ENCODE measurements around the gene SMG1.
"Not testable (repeated sequence)": the region's sequence is repeated elsewhere in the genome, so short reads cannot be mapped to it uniquely, and the experiment has no call there.

SMG1 gene

GRCh38 chr16:18925986-18926865 lies at the start of gene SMG1:
TSS of gene SMG1 (minus strand) at chr16:18926408. CDS start at chr16:18926041, 367 bp downstream.
- peak; percentile 96 for DNase-seq (ENCODE audit: low spot score)

GRCh38 chr16:18975109-18975508 lies 48.9 kb upstream of the SMG1 start:
- DNase-seq (ENCODE audit: low spot score), result peak; percentile 55

- DNase-seq (ENCODE audit: low spot score), result no peak
Observed at GRCh38 chr16:18969855-18970240, 43.6 kb upstream of the SMG1 start.

- peak; percentile 91 for DNase-seq (ENCODE audit: low spot score)
Observed at GRCh38 chr16:18969050-18969854, 43.0 kb upstream of the SMG1 start.

GRCh38 chr16:18966791-18967190 lies 40.6 kb upstream of the SMG1 start:
- no peak for DNase-seq (ENCODE audit: low spot score)

GRCh38 chr16:18965555-18965954 lies 39.3 kb upstream of the SMG1 start:
- DNase-seq (ENCODE audit: low spot score), result no peak

- DNase-seq (ENCODE audit: low spot score), result no peak
Observed at GRCh38 chr16:18959031-18959505, 32.9 kb upstream of the SMG1 start.

- DNase-seq (ENCODE audit: low spot score), result no peak
Observed at GRCh38 chr16:18958621-18959029, 32.4 kb upstream of the SMG1 start.

GRCh38 chr16:18956658-18957241 lies 30.5 kb upstream of the SMG1 start:
- not testable (repeated sequence) for DNase-seq (ENCODE audit: low spot score)

GRCh38 chr16:18955874-18956580 lies 29.8 kb upstream of the SMG1 start:
- DNase-seq (ENCODE audit: low spot score), result not testable (repeated sequence)

GRCh38 chr16:18953547-18953946 lies 27.3 kb upstream of the SMG1 start:
- DNase-seq (ENCODE audit: low spot score), result no peak

- no peak for DNase-seq (ENCODE audit: low spot score)
Observed at GRCh38 chr16:18950469-18951185, 24.4 kb upstream of the SMG1 start.

GRCh38 chr16:18948372-18949020 lies 22.3 kb upstream of the SMG1 start:
- DNase-seq (ENCODE audit: low spot score), result peak; percentile 57

- no peak for DNase-seq (ENCODE audit: low spot score)
Observed at GRCh38 chr16:18945233-18945632, 19.0 kb upstream of the SMG1 start.

GRCh38 chr16:18943414-18943813 lies 17.2 kb upstream of the SMG1 start:
- no peak for DNase-seq (ENCODE audit: low spot score)

- DNase-seq (ENCODE audit: low spot score), result no peak
Observed at GRCh38 chr16:18942061-18942460, 15.9 kb upstream of the SMG1 start.

GRCh38 chr16:18941471-18941870 lies 15.3 kb upstream of the SMG1 start:
- DNase-seq (ENCODE audit: low spot score), result no peak

- no peak for DNase-seq (ENCODE audit: low spot score)
Observed at GRCh38 chr16:18938986-18939385, 12.8 kb upstream of the SMG1 start.

- DNase-seq (ENCODE audit: low spot score), result no peak
Observed at GRCh38 chr16:18937390-18937789, 11.2 kb upstream of the SMG1 start.

GRCh38 chr16:18936727-18937340 lies 10.6 kb upstream of the SMG1 start:
- DNase-seq (ENCODE audit: low spot score), result no peak
